Endothelial cell of umbilical vein (primary cell): ENCODE measurements around the gene ZBTB20. TPM values are rescaled to one million over a fixed set of nuclear protein-coding genes. Genes with fewer than 3 reads are reported as not detected.

ENCODE experiments used
- BruUV-seq: library from RNA; stranded (reverse); fragments of 400-500 nt; replicated peaks from 2 replicates; lab custom pipeline; 2021; lab: Mats Ljungman, UMichigan
- CTCF ChIA-PET: fragments of 300-600, 350-600 bp; sonication (Branson Sonifier 250); formaldehyde crosslinking; loops from one replicate; lab custom pipeline; 2021; ENCODE audit warnings: antibody characterized with exemption, inconsistent platforms; lab: Charles Lee
- POLR2A ChIA-PET: fragments of 300-600, 350-600 bp; sonication (Branson Sonifier 250); formaldehyde crosslinking; loops from one replicate; lab custom pipeline; 2021; ENCODE audit warnings: antibody characterized with exemption, inconsistent platforms; lab: Charles Lee
- DNase-seq: peaks from one replicate; pipeline ENCODE4 v3.0.0-alpha.2; 2011; ENCODE audit warnings: low read depth, low spot score
- FAIRE-seq: peaks from 2 replicates; lab custom pipeline; 2011; peaks lifted over from hg19 to GRCh38; lab: Jason Lieb, UNC
- H2AFZ ChIP-seq: 2 replicates; pipeline ENCODE4 v1.6.0; 2012; ENCODE audit warnings: low read depth, low read length, control low read depth, inconsistent platforms
- H3K27ac ChIP-seq: 2 replicates; pipeline ENCODE4 v1.5.1; 2011; ENCODE audit warnings: low read depth, mild to moderate bottlenecking, control low read depth, low read length, moderate library complexity; ENCODE audit not compliant: insufficient read depth
- H3K27me3 ChIP-seq, 2 experiments: 2 replicates each; pipeline versions ENCODE4 v1.6.0 to v1.6.1; 2011; ENCODE audit warnings: low read length in 2 of 2, mixed read lengths in 1 of 2; ENCODE audit not compliant: control insufficient read depth in 2 of 2, insufficient read depth in 2 of 2
- H3K36me3 ChIP-seq, 2 experiments: 2 replicates in 1 of 2; 3 replicates in 1 of 2; pipeline ENCODE4 v1.5.1; 2011; ENCODE audit warnings: low read length in 2 of 2, mild to moderate bottlenecking in 1 of 2, moderate library complexity in 1 of 2; ENCODE audit not compliant: control insufficient read depth in 2 of 2, insufficient read depth in 2 of 2; ENCODE audit errors: extremely low read depth in 1 of 2
- H3K4me1 ChIP-seq: 3 replicates; pipeline ENCODE4 v1.5.1; 2011; ENCODE audit warnings: mild to moderate bottlenecking, low read length; ENCODE audit not compliant: control insufficient read depth, insufficient read depth; ENCODE audit errors: extremely low read depth
- H3K4me2 ChIP-seq: 2 replicates; pipeline ENCODE4 v1.6.1; 2011; ENCODE audit warnings: low read length, control low read depth, mixed read lengths; ENCODE audit not compliant: insufficient read depth
- H3K4me3 ChIP-seq, 3 experiments: fragments of 200-600 bp in 1 of 3; sonication (generic), shearing (Covaris generic) in 1 of 3; replicated peaks in 1 of 3; 2 replicates each; pipeline ENCODE4 v1.5.1; 2011 to 2016; ENCODE audit warnings: control low read depth in 3 of 3, low read length in 3 of 3, mild to moderate bottlenecking in 2 of 3, inconsistent platforms in 1 of 3, low read depth in 1 of 3, moderate library complexity in 1 of 3; ENCODE audit not compliant: insufficient read depth in 1 of 3
- H3K79me2 ChIP-seq: 2 replicates; pipeline ENCODE4 v1.6.0; 2012; ENCODE audit warnings: low read length, inconsistent platforms; ENCODE audit not compliant: control insufficient read depth, insufficient read depth
- H3K9ac ChIP-seq: replicated peaks from 2 replicates; pipeline ENCODE3; 2011; ENCODE audit warnings: low read length, control low read depth; ENCODE audit not compliant: insufficient read depth; ENCODE audit errors: extremely low read depth
- H3K9me1 ChIP-seq: replicated peaks from 3 replicates; pipeline ENCODE4 v1.6.0; 2011; ENCODE audit warnings: mild to moderate bottlenecking, low read length; ENCODE audit not compliant: control insufficient read depth, insufficient read depth; ENCODE audit errors: extremely low read depth
- H3K9me3 ChIP-seq: replicated peaks from 2 replicates; pipeline ENCODE4 v1.5.1; 2012; ENCODE audit warnings: low read length, inconsistent platforms; ENCODE audit not compliant: control insufficient read depth, insufficient read depth
- H4K20me1 ChIP-seq: replicated peaks from 2 replicates; pipeline ENCODE3; 2011; ENCODE audit warnings: mild to moderate bottlenecking, low read length; ENCODE audit not compliant: control insufficient read depth, insufficient read depth; ENCODE audit errors: extremely low read depth
- EZH2 ChIP-seq: IDR thresholded peaks from 2 replicates; pipeline ENCODE4 v1.6.1; 2012; ENCODE audit warnings: borderline replicate concordance, low read depth, mild to moderate bottlenecking, moderate library complexity, low read length, inconsistent platforms; ENCODE audit not compliant: severe bottlenecking
- FOS ChIP-seq: IDR thresholded peaks from 2 replicates; pipeline ENCODE4 v1.6.1; 2011; ENCODE audit warnings: mild to moderate bottlenecking, low read length, moderate library complexity, borderline replicate concordance; ENCODE audit not compliant: insufficient read depth
- GATA2 ChIP-seq: IDR thresholded peaks from 2 replicates; pipeline ENCODE4 v1.7.0; 2011; ENCODE audit warnings: low read depth, mild to moderate bottlenecking, moderate library complexity, mixed read lengths, low read length; ENCODE audit not compliant: insufficient read length, insufficient read depth
- JUN ChIP-seq: IDR thresholded peaks from 2 replicates; pipeline ENCODE4 v1.6.1; 2011; ENCODE audit warnings: borderline replicate concordance, low read depth; ENCODE audit not compliant: insufficient read length, insufficient read depth
- MYC ChIP-seq: IDR thresholded peaks from one replicate; pipeline ENCODE4 v1.6.1; 2011; ENCODE audit warnings: mild to moderate bottlenecking, low read depth, low read length
- POLR2A ChIP-seq: IDR thresholded peaks from 2 replicates; pipeline ENCODE4 v1.6.1; 2012; ENCODE audit warnings: low read depth, mild to moderate bottlenecking, control low read depth, low read length
- POLR2AphosphoS5 ChIP-seq: IDR thresholded peaks from 2 replicates; pipeline ENCODE4 v1.6.1; 2012; ENCODE audit warnings: low read depth, mild to moderate bottlenecking, control low read depth, low read length, moderate library complexity; ENCODE audit not compliant: insufficient read depth
- dilution Hi-C: fragments of 300-500 bp; cut with MboI; formaldehyde crosslinking; loops from one replicate; pipeline ENCODE4 v1.15.0; 2019; ENCODE audit warnings: low sequenced_read_pairs; ENCODE audit not compliant: extremely low pct_ligation_motif_present
- intact Hi-C: fragments of 100-400 bp; cut with micrococcal nuclease; formaldehyde crosslinking; loops from one replicate; pipeline ENCODE4 v1.10.0; 2022
- polyA plus RNA-seq, 4 experiments: library from polyadenylated mRNA; depleted of rRNA in 3 of 4; stranded (reverse) in 3 of 4; unstranded in 1 of 4; fragments of >200 nt; gene quantifications; 2 replicates each; pipeline versions ENCODE4 v1.2.1 to v1.2.3, GENCODE V29; 2011 to 2012; ENCODE audit warnings: missing spikeins in 1 of 4
- total RNA-seq: library from RNA; stranded (reverse); gene quantifications from 2 replicates; pipeline ENCODE4 v1.2.3, GENCODE V29; 2021
- TF ChIP-seq, protein P1 (sequence below): IDR thresholded peaks from 2 replicates; pipeline ENCODE4 v1.6.1; 2011; ENCODE audit not compliant: insufficient read depth, insufficient read length
- TF ChIP-seq, protein P2 (sequence below), 2 donors: IDR thresholded peaks; 1 replicate in 1 of 2; 2 replicates in 1 of 2; pipeline ENCODE4 v1.5.1; 2011; ENCODE audit warnings: low read length in 2 of 2, mild to moderate bottlenecking in 2 of 2, moderate library complexity in 2 of 2, control low read depth in 1 of 2, inconsistent platforms in 1 of 2, low read depth in 1 of 2; ENCODE audit not compliant: insufficient read depth in 1 of 2; ENCODE audit errors: extremely low read depth in 1 of 2

The ZBTB20 gene
- total and polyA plus RNA-seq, 2 donors (not counting 3 experiments of a cell fraction or from before 2014, with no cell fraction given): 2.1 to 20.5 TPM

DNA sequence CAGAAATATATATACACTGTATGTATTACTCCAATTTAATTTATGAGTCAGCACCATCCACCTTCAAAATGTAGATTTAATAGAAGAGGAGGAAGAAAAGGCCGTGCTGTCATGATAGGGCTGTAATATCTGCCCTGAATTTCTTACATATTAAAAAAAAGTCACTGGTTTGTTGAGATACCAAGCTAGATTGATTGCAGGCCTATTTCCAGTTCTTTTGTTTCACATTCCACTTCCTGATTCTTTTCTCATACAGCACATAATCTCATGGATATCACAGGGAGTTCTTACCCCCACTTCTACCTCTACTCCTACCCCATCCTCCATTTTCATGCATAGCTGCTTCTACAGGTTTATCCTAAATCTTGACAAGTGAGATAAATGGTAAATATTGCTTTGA, 290.3 kb downstream of the ZBTB20 start:
- intact Hi-C loops (no loop called here), dilution Hi-C loops (no loop called here)
- Histone ChIP-seq H3K9me3 (no peaks in the 10 kb centered on the region), H3K4me1 (no peaks in the 10 kb centered on the region), H3K4me2 (no peak overlapping the region), H2AFZ (no peak overlapping the region), H3K27me3 (no peaks in the 10 kb centered on the region), H3K4me3 (no peak overlapping the region), H3K27ac (no peak overlapping the region), H4K20me1 (no peaks in the 10 kb centered on the region), H3K79me2 (no peaks in the 10 kb centered on the region), H3K9ac (no peak overlapping the region), H3K36me3 (no peaks in the 10 kb centered on the region), H3K9me1 (no peaks in the 10 kb centered on the region)
- no peak for FAIRE-seq
- CTCF ChIA-PET: interaction anchor here (1.3 kb wide), 1 partner anchor 18 kb away, joined by 4 read pairs; no protein-coding TSS in a partner anchor
- no TSS peak for BruUV-seq
- no peak for DNase-seq
- POLR2A ChIA-PET: no interaction called here
- TF ChIP-seq, protein P1, sequence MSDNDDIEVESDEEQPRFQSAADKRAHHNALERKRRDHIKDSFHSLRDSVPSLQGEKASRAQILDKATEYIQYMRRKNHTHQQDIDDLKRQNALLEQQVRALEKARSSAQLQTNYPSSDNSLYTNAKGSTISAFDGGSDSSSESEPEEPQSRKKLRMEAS: no peak
- TF ChIP-seq, protein P2, sequence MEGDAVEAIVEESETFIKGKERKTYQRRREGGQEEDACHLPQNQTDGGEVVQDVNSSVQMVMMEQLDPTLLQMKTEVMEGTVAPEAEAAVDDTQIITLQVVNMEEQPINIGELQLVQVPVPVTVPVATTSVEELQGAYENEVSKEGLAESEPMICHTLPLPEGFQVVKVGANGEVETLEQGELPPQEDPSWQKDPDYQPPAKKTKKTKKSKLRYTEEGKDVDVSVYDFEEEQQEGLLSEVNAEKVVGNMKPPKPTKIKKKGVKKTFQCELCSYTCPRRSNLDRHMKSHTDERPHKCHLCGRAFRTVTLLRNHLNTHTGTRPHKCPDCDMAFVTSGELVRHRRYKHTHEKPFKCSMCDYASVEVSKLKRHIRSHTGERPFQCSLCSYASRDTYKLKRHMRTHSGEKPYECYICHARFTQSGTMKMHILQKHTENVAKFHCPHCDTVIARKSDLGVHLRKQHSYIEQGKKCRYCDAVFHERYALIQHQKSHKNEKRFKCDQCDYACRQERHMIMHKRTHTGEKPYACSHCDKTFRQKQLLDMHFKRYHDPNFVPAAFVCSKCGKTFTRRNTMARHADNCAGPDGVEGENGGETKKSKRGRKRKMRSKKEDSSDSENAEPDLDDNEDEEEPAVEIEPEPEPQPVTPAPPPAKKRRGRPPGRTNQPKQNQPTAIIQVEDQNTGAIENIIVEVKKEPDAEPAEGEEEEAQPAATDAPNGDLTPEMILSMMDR (IDR thresholded peaks at IDR 0.05; ENCODE audit: extremely low read depth in 1 of 2, insufficient read depth in 1 of 2, low read depth in 1 of 2, low read length in 2 of 2): no peak
- TF ChIP-seq EZH2: no peak
- no peak for TF ChIP-seq POLR2A

DNA sequence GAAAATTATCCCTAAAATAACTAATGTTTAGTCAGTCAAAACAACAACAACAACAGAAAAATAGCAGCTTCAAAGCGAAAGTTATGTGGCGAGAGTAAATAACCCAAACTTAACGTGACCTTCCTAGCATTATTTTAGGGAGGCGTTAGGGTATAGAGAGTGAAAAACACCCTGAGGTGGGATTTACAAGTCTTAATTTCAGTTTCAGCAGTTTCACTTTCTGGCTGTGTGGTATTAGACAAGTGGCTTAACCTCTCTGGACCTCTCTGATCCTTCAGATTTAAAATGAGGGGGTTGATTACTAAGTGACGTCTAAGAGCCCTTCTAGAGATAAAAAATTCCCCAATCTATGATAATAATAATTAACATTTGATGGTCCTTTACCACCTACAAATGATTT, 291.2 kb downstream of the ZBTB20 start:
- H3K9ac ChIP-seq: no peak overlapping the region
- no peaks in the 10 kb centered on the region for H4K20me1 ChIP-seq
- DNase-seq: no peak
- dilution Hi-C loops (no loop called here), intact Hi-C loops (no loop called here)
- no peak overlapping the region for H3K4me3 ChIP-seq
- no TSS peak for BruUV-seq
- no peak overlapping the region for H3K27ac ChIP-seq
- no peaks in the 10 kb centered on the region for H3K36me3 ChIP-seq
- H3K4me2 ChIP-seq: no peak overlapping the region
- no peaks in the 10 kb centered on the region for H3K79me2 ChIP-seq
- H2AFZ ChIP-seq: no peak overlapping the region
- H3K9me1 ChIP-seq: no peaks in the 10 kb centered on the region
- H3K4me1 ChIP-seq: no peaks in the 10 kb centered on the region
- no peak for FAIRE-seq
- ChIA-PET CTCF (no interaction called here), POLR2A (no interaction called here)
- no peaks in the 10 kb centered on the region for H3K27me3 ChIP-seq
- H3K9me3 ChIP-seq: no peaks in the 10 kb centered on the region
- no peak for TF ChIP-seq EZH2
- no peak for TF ChIP-seq GATA2
- no peak for TF ChIP-seq MYC
- TF ChIP-seq, protein P1: no peak
- TF ChIP-seq POLR2A: no peak
- TF ChIP-seq, protein P2 (IDR thresholded peaks at IDR 0.05; ENCODE audit: extremely low read depth in 1 of 2, insufficient read depth in 1 of 2, low read depth in 1 of 2, low read length in 2 of 2): no peak
- TF ChIP-seq JUN: no peak
- TF ChIP-seq POLR2AphosphoS5: no peak
- no peak for TF ChIP-seq FOS
